GM10847 (cell line): ENCODE measurements around the gene SLC25A42.

Experiments used
- POLR2A ChIP-seq: IDR thresholded peaks from 2 replicates; pipeline ENCODE4 v1.6.1; 2011; ENCODE audit not compliant: insufficient read length; ENCODE audit errors: extremely low read depth

SLC25A42 gene

GRCh38 chr19:19059018-19059836 lies 4.6 kb upstream of the SLC25A42 start:
- no peak for TF ChIP-seq POLR2A

- no peak for TF ChIP-seq POLR2A
Observed at GRCh38 chr19:19059837-19060611, 3.8 kb upstream of the SLC25A42 start.

GRCh38 chr19:19061506-19061905 lies 2.3 kb upstream of the SLC25A42 start:
- TF ChIP-seq POLR2A, result no peak

- no peak for TF ChIP-seq POLR2A
Observed at GRCh38 chr19:19062454-19063182, 1.2 kb upstream of the SLC25A42 start.

- no peak for TF ChIP-seq POLR2A
Observed at GRCh38 chr19:19064098-19064722, 416 bp downstream of the SLC25A42 start.

GRCh38 chr19:19064811-19065745 lies 1.3 kb downstream of the SLC25A42 start:
- TF ChIP-seq POLR2A, result no peak

- TF ChIP-seq POLR2A, result no peak
Observed at GRCh38 chr19:19067276-19068072, 3.7 kb downstream of the SLC25A42 start.

- no peak for TF ChIP-seq POLR2A
Observed at GRCh38 chr19:19068659-19069654, 5.2 kb downstream of the SLC25A42 start.

- no peak for TF ChIP-seq POLR2A
Observed at GRCh38 chr19:19071897-19072296, 8.1 kb downstream of the SLC25A42 start.

GRCh38 chr19:19074196-19074882 lies 10.5 kb downstream of the SLC25A42 start:
- no peak for TF ChIP-seq POLR2A

- TF ChIP-seq POLR2A, result no peak
Observed at GRCh38 chr19:19075126-19075525, 11.3 kb downstream of the SLC25A42 start.

- TF ChIP-seq POLR2A, result no peak
Observed at GRCh38 chr19:19076476-19076875, 12.7 kb downstream of the SLC25A42 start.
